Smooth muscle cell (in vitro differentiated cells): ENCODE results near the gene CGB1. TPM values are rescaled to one million over a fixed set of nuclear protein-coding genes. Genes with fewer than 3 reads are reported as not detected.

ENCODE experiments used
- DNase-seq: peaks from one replicate; lab custom pipeline; 2025; ENCODE audit not compliant: unreplicated experiment; lab: John Stamatoyannopoulos, UW
- H2AFZ ChIP-seq: fragments of 200-600 bp; sonication (generic); 2 replicates; pipeline ENCODE4 v1.6.0; 2016; ENCODE audit warnings: antibody characterized with exemption, low read depth, mild to moderate bottlenecking
- H3F3A ChIP-seq: fragments of 200-600 bp; sonication (generic); 2 replicates; pipeline ENCODE4 v1.6.0; 2017; ENCODE audit warnings: antibody characterized with exemption, low read depth
- H3K27ac ChIP-seq: fragments of 200-600 bp; sonication (generic); 2 replicates; pipeline ENCODE4 v1.5.1; 2016; ENCODE audit warnings: low read depth, mild to moderate bottlenecking
- H3K27me3 ChIP-seq: fragments of 200-600 bp; sonication (generic); 2 replicates; pipeline ENCODE4 v1.6.1; 2016; ENCODE audit warnings: low read depth, mild to moderate bottlenecking
- H3K36me3 ChIP-seq: fragments of 200-600 bp; sonication (generic); 2 replicates; pipeline ENCODE4 v1.5.1; 2016; ENCODE audit warnings: low read depth
- H3K4me1 ChIP-seq: fragments of 200-600 bp; sonication (generic); 2 replicates; pipeline ENCODE4 v1.5.1; 2016; ENCODE audit warnings: low read depth
- H3K4me2 ChIP-seq: fragments of 200-600 bp; sonication (generic); 2 replicates; pipeline ENCODE4 v1.6.0; 2016; ENCODE audit warnings: mild to moderate bottlenecking
- H3K4me3 ChIP-seq: fragments of 200-600 bp; sonication (generic); 2 replicates; pipeline ENCODE4 v1.5.1; 2016; ENCODE audit warnings: mild to moderate bottlenecking
- H3K79me2 ChIP-seq: fragments of 200-600 bp; sonication (generic); 2 replicates; pipeline ENCODE4 v1.6.0; 2016; ENCODE audit warnings: low read depth, mild to moderate bottlenecking
- H3K9ac ChIP-seq: fragments of 200-600 bp; sonication (generic); 2 replicates; pipeline ENCODE4 v1.6.0; 2016; ENCODE audit warnings: low read depth
- H3K9me3 ChIP-seq: fragments of 200-600 bp; sonication (generic); replicated peaks from 2 replicates; pipeline ENCODE4 v1.5.1; 2016; ENCODE audit warnings: low read depth
- H4K20me1 ChIP-seq: fragments of 200-600 bp; sonication (generic); 2 replicates; pipeline ENCODE4 v1.6.0; 2016; ENCODE audit warnings: low read depth
- CTCF ChIP-seq: fragments of 200-600 bp; sonication (generic); IDR thresholded peaks from 2 replicates; pipeline ENCODE4 v1.5.1; 2017; ENCODE audit warnings: borderline replicate concordance, mild to moderate bottlenecking, antibody characterized with exemption; ENCODE audit not compliant: insufficient read depth, poor library complexity, severe bottlenecking
- WGBS: methylation state at CpG from one replicate; pipeline ENCODE4 v1.1.7; 2016; ENCODE audit warnings: low lambda C conversion rate; 5-methylcytosine and 5-hydroxymethylcytosine counted together
- polyA plus RNA-seq: library from polyadenylated mRNA; unstranded; fragments of >200 nt; fragmentation: Nextera tagmentation; extraction: Ambion mirVana; gene quantifications from 2 replicates; pipeline ENCODE4 v1.2.1, GENCODE V29; 2016
- total RNA-seq: library from RNA; depleted of rRNA; stranded (reverse); fragments of >200 nt; gene quantifications from 2 replicates; pipeline ENCODE4 v1.2.3, GENCODE V29; 2014

The CGB1 gene
- total and polyA plus RNA-seq, 2 experiments from 2014 or later: not detected

- no peak for DNase-seq
Measured at GRCh38 chr19:49073514-49074378, 37.1 kb upstream of the CGB1 start.

GRCh38 chr19:49071860-49072547 is 35.3 kb upstream of the CGB1 start:
- DNase-seq: no peak
- H3K79me2 ChIP-seq: no peaks in the 10 kb centered on the region
- 14% methylated on average over 77 of the region's 93 CpGs for WGBS
- H3F3A ChIP-seq: no peaks in the 10 kb centered on the region
- no peaks in the 10 kb centered on the region for H3K36me3 ChIP-seq
- H3K4me2 ChIP-seq: peak overlapping the region; percentile 74
- no peak for TF ChIP-seq CTCF
- H4K20me1 ChIP-seq: no peaks in the 10 kb centered on the region
- no peak overlapping the region for H2AFZ ChIP-seq
- H3K4me1 ChIP-seq: no peaks in the 10 kb centered on the region
- H3K9me3 ChIP-seq: no peaks in the 10 kb centered on the region
- no peak overlapping the region for H3K27ac ChIP-seq
- H3K9ac ChIP-seq: no peak overlapping the region
- no peak overlapping the region for H3K4me3 ChIP-seq
- H3K27me3 ChIP-seq: peaks cover 29% of the 10 kb centered on the region

More at GRCh38 chr19:49073514-49074378, 37.1 kb upstream of the CGB1 start:
- Histone ChIP-seq H3F3A (no peaks in the 10 kb centered on the region), H4K20me1 (no peaks in the 10 kb centered on the region), H3K27me3 (peaks cover 29% of the 10 kb centered on the region), H3K9ac (no peak overlapping the region), H3K4me3 (no peak overlapping the region), H3K36me3 (no peaks in the 10 kb centered on the region), H3K79me2 (no peaks in the 10 kb centered on the region), H3K9me3 (no peaks in the 10 kb centered on the region), H3K4me2 (no peak overlapping the region), H3K4me1 (no peaks in the 10 kb centered on the region), H3K27ac (no peak overlapping the region), H2AFZ (no peak overlapping the region)
- WGBS: 80% methylated on average over 22 of the region's 23 CpGs
- TF ChIP-seq CTCF: peak; percentile 13

- WGBS: 96% methylated on average over 21 of the region's 21 CpGs
- H3K27ac ChIP-seq: no peak overlapping the region
Measured at GRCh38 chr19:49070416-49070815, 33.7 kb upstream of the CGB1 start.

More at GRCh38 chr19:49070416-49070815, 33.7 kb upstream of the CGB1 start:
- no peak overlapping the region for H3K4me2 ChIP-seq
- H3K27me3 ChIP-seq: peaks cover 29% of the 10 kb centered on the region
- H3K4me3 ChIP-seq: no peak overlapping the region
- no peaks in the 10 kb centered on the region for H4K20me1 ChIP-seq
- TF ChIP-seq CTCF: no peak
- H3K79me2 ChIP-seq: no peaks in the 10 kb centered on the region
- H2AFZ ChIP-seq: no peak overlapping the region
- DNase-seq: no peak
- no peaks in the 10 kb centered on the region for H3F3A ChIP-seq
- H3K36me3 ChIP-seq: no peaks in the 10 kb centered on the region
- H3K4me1 ChIP-seq: peaks cover 4% of the 10 kb centered on the region
- no peak overlapping the region for H3K9ac ChIP-seq
- no peaks in the 10 kb centered on the region for H3K9me3 ChIP-seq
